Panc1 (cell line): Measurements from ENCODE around the gene SLC36A4. TPM values are rescaled to one million over a fixed set of nuclear protein-coding genes. Genes with fewer than 3 reads are reported as not detected.

Experiments used
- ATAC-seq: fragments of 200-7000 bp; cut with Tn5 transposase; 2 replicates; pipeline ENCODE4 v1.9.1; 2020; ENCODE audit warnings: mild to moderate bottlenecking, moderate library complexity
- BruUV-seq: library from RNA; stranded (reverse); fragments of 400-500 nt; replicated peaks from 2 replicates; lab custom pipeline; 2021; lab: Mats Ljungman, UMichigan
- CTCF ChIA-PET: fragments of 300-600 bp; sonication (Branson Sonifier 250); formaldehyde crosslinking; loops from one replicate; lab custom pipeline; 2022; ENCODE audit warnings: antibody characterized with exemption; lab: Charles Lee
- POLR2A ChIA-PET: fragments of 300-600 bp; sonication (Branson Sonifier 250); formaldehyde crosslinking; loops from one replicate; lab custom pipeline; 2022; ENCODE audit warnings: antibody characterized with exemption; lab: Charles Lee
- DNase-seq: peaks from one replicate; pipeline ENCODE4 v3.0.0-alpha.2; 2010; ENCODE audit warnings: low read depth, low spot score
- H3K27ac ChIP-seq: 2 replicates; pipeline ENCODE4 v1.5.1; 2011; ENCODE audit warnings: mild to moderate bottlenecking, low read length, inconsistent platforms
- H3K27me3 ChIP-seq: fragments of 200-500 bp; sonication (Bioruptor generic); 2 replicates; pipeline ENCODE4 v1.6.0; 2014; ENCODE audit warnings: low read length, inconsistent platforms; ENCODE audit not compliant: control insufficient read depth, insufficient read depth
- H3K36me3 ChIP-seq: fragments of 200-500 bp; sonication (Bioruptor generic); 2 replicates; pipeline ENCODE4 v1.5.1; 2014; ENCODE audit warnings: inconsistent platforms, mild to moderate bottlenecking, low read length, moderate library complexity; ENCODE audit not compliant: control insufficient read depth, insufficient read depth
- H3K4me1 ChIP-seq: 2 replicates; pipeline ENCODE4 v1.5.1; 2011; ENCODE audit warnings: inconsistent platforms, mild to moderate bottlenecking, low read length, moderate library complexity; ENCODE audit not compliant: control insufficient read depth, insufficient read depth
- H3K4me3 ChIP-seq, 2 experiments: 2 replicates each; pipeline ENCODE4 v1.5.1; 2011 to 2012; ENCODE audit warnings: low read depth in 2 of 2, low read length in 2 of 2, mild to moderate bottlenecking in 2 of 2, inconsistent platforms in 1 of 2, moderate library complexity in 1 of 2
- H3K9me3 ChIP-seq: fragments of 200-500 bp; sonication (Bioruptor generic); 2 replicates; pipeline ENCODE4 v1.5.1; 2014; ENCODE audit warnings: low read depth, mild to moderate bottlenecking, inconsistent platforms, low read length, moderate library complexity; ENCODE audit not compliant: control insufficient read depth, insufficient read depth
- CTCF ChIP-seq: fragments of 450-650 bp; IDR thresholded peaks from 2 replicates; pipeline ENCODE4 v1.5.1; 2017; ENCODE audit warnings: mild to moderate bottlenecking
- POLR2AphosphoS5 ChIP-seq: IDR thresholded peaks from 2 replicates; pipeline ENCODE4 v1.6.1; 2012; ENCODE audit warnings: mild to moderate bottlenecking, low read depth, low read length, moderate library complexity
- REST ChIP-seq, 2 experiments: IDR thresholded peaks; 2 replicates each; pipeline ENCODE4 v1.6.1; 2011 to 2012; ENCODE audit warnings: low read depth in 2 of 2, control low read depth in 1 of 2, low read length in 1 of 2, mild to moderate bottlenecking in 1 of 2, moderate library complexity in 1 of 2; ENCODE audit not compliant: insufficient read depth in 1 of 2
- SIN3A ChIP-seq: IDR thresholded peaks from 2 replicates; pipeline ENCODE4 v1.6.1; 2012; ENCODE audit warnings: low read depth, mild to moderate bottlenecking, low read length, moderate library complexity, borderline replicate concordance; ENCODE audit not compliant: insufficient read depth
- TCF7L2 ChIP-seq: IDR thresholded peaks from 2 replicates; pipeline ENCODE4 v1.6.1; 2011; ENCODE audit warnings: mild to moderate bottlenecking, low read depth, low read length, inconsistent platforms
- in situ Hi-C: cut with HindIII; loops from 2 replicates; pipeline ENCODE4 v1.10.0; 2016; ENCODE audit warnings: low sequenced_read_pairs, low pct_unique_long_range_greater_than_20kb
- intact Hi-C: fragments of 100-400 bp; cut with micrococcal nuclease; formaldehyde crosslinking; loops from one replicate; pipeline ENCODE4 v1.10.0; 2022; ENCODE audit not compliant: unreplicated experiment
- total RNA-seq: library from RNA; stranded (reverse); gene quantifications from one replicate; pipeline ENCODE4 v1.2.1, GENCODE V29; 2021; ENCODE audit not compliant: unreplicated experiment

The SLC36A4 gene
- total RNA-seq, 1 experiment from 2014 or later: 30.3 TPM

- Histone ChIP-seq H3K9me3 (no peaks in the 10 kb centered on the region), H3K36me3 (no peaks in the 10 kb centered on the region), H3K4me3 (no peak overlapping the region), H3K27me3 (peaks cover 34% of the 10 kb centered on the region), H3K4me1 (no peaks in the 10 kb centered on the region), H3K27ac (no peak overlapping the region)
- intact Hi-C loops: loop anchor here (10.0 kb wide), 2 partner anchors 58 to 1268 kb away; no protein-coding TSS in a partner anchor
- no TSS peak for BruUV-seq
- ChIA-PET CTCF (no interaction called here), POLR2A (no interaction called here)
- in situ Hi-C loops: no loop called here
- peak; percentile 80 for ATAC-seq
- TF ChIP-seq POLR2AphosphoS5 (no peak), REST (IDR thresholded peaks at IDR 0.05; ENCODE audit: insufficient read depth in 1 of 2, low read depth in 2 of 2, low read length in 1 of 2) (no peak), TCF7L2 (no peak), CTCF (peak; percentile 74), SIN3A (no peak)
- DNase-seq: no peak
Observed at GRCh38 chr11:93236741-93237675, 39.2 kb upstream of the SLC36A4 start.

- Histone ChIP-seq H3K27me3 (peaks cover 21% of the 10 kb centered on the region), H3K27ac (no peak overlapping the region), H3K9me3 (no peaks in the 10 kb centered on the region), H3K4me3 (no peak overlapping the region), H3K4me1 (no peaks in the 10 kb centered on the region), H3K36me3 (no peaks in the 10 kb centered on the region)
- TF ChIP-seq POLR2AphosphoS5 (no peak), CTCF (peak; percentile 95)
- POLR2A ChIA-PET: no interaction called here
- ATAC-seq (peak; percentile 99), DNase-seq (peak; percentile 68)
- intact Hi-C loops (loop anchor here (1.0 to 10.0 kb wide), 4 partner anchors 60 to 1270 kb away; partner anchors contain the start of gene SMCO4), in situ Hi-C loops (no loop called here)
- CTCF ChIA-PET: interaction anchor here (0.5 to 1.0 kb wide), 7 partner anchors 8 to 418 kb away, joined by 3 to 5 read pairs (median 3); no protein-coding TSS in a partner anchor
- BruUV-seq: no TSS peak
Observed at GRCh38 chr11:93234602-93235207, 36.9 kb upstream of the SLC36A4 start.
